Skeletal muscle tissue (tissue), 4 donors: ENCODE results near the gene AK9. TPM values are rescaled to one million over a fixed set of nuclear protein-coding genes. Genes with fewer than 3 reads are reported as not detected.

Source experiments
- H3K27ac ChIP-seq: one replicate; pipeline ENCODE4 v1.7.0; 2013; ENCODE audit warnings: mild to moderate bottlenecking, low read depth, low read length, inconsistent platforms
- H3K27me3 ChIP-seq, 3 donors: one replicate each; pipeline ENCODE4 v1.7.0; 2013; ENCODE audit warnings: low read length in 3 of 3; ENCODE audit not compliant: control insufficient read depth in 3 of 3, insufficient read depth in 3 of 3
- H3K36me3 ChIP-seq, 3 donors: one replicate each; pipeline ENCODE4 v1.7.0; 2013; ENCODE audit warnings: low read length in 3 of 3; ENCODE audit not compliant: control insufficient read depth in 3 of 3, insufficient read depth in 3 of 3
- H3K4me1 ChIP-seq, 3 donors: one replicate each; pipeline ENCODE4 v1.7.0; 2013; ENCODE audit warnings: low read length in 3 of 3, mild to moderate bottlenecking in 3 of 3; ENCODE audit not compliant: control insufficient read depth in 3 of 3, insufficient read depth in 3 of 3
- H3K4me3 ChIP-seq, 3 donors: one replicate each; pipeline ENCODE4 v1.7.0; 2013; ENCODE audit warnings: low read length in 3 of 3
- H3K9ac ChIP-seq, 3 donors: one replicate each; pipeline ENCODE4 v1.7.0; 2013; ENCODE audit warnings: low read length in 3 of 3, mild to moderate bottlenecking in 3 of 3, moderate library complexity in 2 of 3, low read depth in 1 of 3
- H3K9me3 ChIP-seq, 3 donors: one replicate each; pipeline ENCODE4 v1.7.0; 2013; ENCODE audit warnings: low read length in 3 of 3; ENCODE audit not compliant: control insufficient read depth in 3 of 3
- total RNA-seq: library from RNA; depleted of rRNA; stranded (reverse); fragments of >200 nt; gene quantifications from one replicate; pipeline ENCODE4 v1.2.3, GENCODE V29; 2014
- donor health status: Osteomylitis.

The AK9 gene
- total RNA-seq, 1 donor from 2014 or later: 14.1 TPM

DNA sequence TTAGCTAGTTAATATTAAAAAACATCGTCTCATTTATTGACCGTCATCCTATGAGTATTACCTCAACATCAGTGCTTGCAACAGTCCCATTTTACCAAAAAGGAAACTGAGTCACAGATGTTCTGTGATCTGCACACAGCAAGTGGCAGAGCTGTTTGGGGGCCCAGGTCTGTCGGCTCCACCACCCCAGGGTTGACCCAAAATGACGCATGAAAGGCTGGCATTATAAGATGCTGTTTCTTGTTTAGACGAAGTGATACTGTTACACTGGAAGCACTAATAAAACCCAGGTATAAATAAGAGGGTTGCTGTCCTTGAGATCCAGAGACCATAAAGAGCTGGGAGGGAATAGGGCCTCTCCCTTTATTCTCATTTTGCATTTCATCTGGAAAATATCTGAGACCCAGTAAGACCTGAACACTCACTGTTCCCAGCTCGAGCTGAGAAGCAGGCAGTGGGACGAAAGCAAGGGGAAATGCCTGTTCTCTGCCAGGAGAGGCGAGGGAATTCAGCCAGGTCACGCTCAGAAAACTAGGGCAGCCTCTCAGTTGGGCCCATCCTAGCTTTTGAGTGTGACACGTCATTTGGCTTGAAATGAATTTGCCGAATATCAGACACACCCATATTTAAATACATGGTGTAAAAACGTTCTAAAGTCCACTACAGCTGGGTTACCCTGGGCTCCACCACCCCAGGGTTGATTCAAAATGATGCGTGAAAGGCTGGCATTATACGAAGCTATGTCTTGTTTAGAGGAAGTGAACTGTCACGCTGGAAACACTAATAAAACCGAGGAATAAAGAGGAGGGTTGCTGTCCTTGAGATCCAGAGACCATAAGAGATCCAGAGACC lies 234.1 kb downstream of the AK9 start:
- Histone ChIP-seq H3K4me3 (peak overlapping the region; percentile 71 to 92 (median 86)), H3K27me3 (no peaks in the 10 kb centered on the region), H3K9ac (peak overlapping the region in 2 of 3 donors; percentile 75 to 78), H3K9me3 (no peaks in the 10 kb centered on the region), H3K4me1 (peaks cover 26 to 45% (median 29%) of the 10 kb centered on the region in 3 donors), H3K27ac (peak overlapping the region; percentile 63), H3K36me3 (peaks cover 0 to 5% (median 2%) of the 10 kb centered on the region in 3 donors)

GRCh38 chr6:109456111-109456583 lies 234.9 kb downstream of the AK9 start:
- Histone ChIP-seq H3K27me3 (no peaks in the 10 kb centered on the region), H3K9ac (peak overlapping the region; percentile 61 to 78 (median 75)), H3K4me3 (peak overlapping the region; percentile 71 to 92 (median 86)), H3K4me1 (peaks cover 26 to 45% (median 29%) of the 10 kb centered on the region in 3 donors), H3K9me3 (no peaks in the 10 kb centered on the region), H3K36me3 (peaks cover 0 to 6% (median 4%) of the 10 kb centered on the region in 3 donors), H3K27ac (peak overlapping the region; percentile 63)

- peaks cover 0 to 6% (median 4%) of the 10 kb centered on the region in 3 donors for H3K36me3 ChIP-seq
- no peaks in the 10 kb centered on the region for H3K27me3 ChIP-seq
- H3K9ac ChIP-seq: peak within 1 kb of the TSS; percentile 75 to 82 (median 77)
- peaks cover 26 to 45% (median 29%) of the 10 kb centered on the region in 3 donors for H3K4me1 ChIP-seq
- peak within 1 kb of the TSS; percentile 81 to 92 (median 86) for H3K4me3 ChIP-seq
- peak within 1 kb of the TSS; percentile 63 for H3K27ac ChIP-seq
- no peaks in the 10 kb centered on the region for H3K9me3 ChIP-seq
Observed at GRCh38 chr6:109455437-109456110, 235.4 kb downstream of the AK9 start, which contains the start of gene MICAL1. Gene MICAL1, minus strand, starts transcription at chr6:109455772. Its CDS starts 1,576 bp downstream, at chr6:109454196.

- H3K9ac ChIP-seq: peak overlapping the region; percentile 67 to 82 (median 77)
- peaks cover 26 to 45% (median 29%) of the 10 kb centered on the region in 3 donors for H3K4me1 ChIP-seq
- H3K9me3 ChIP-seq: no peaks in the 10 kb centered on the region
- H3K27ac ChIP-seq: peak overlapping the region; percentile 60
- no peaks in the 10 kb centered on the region for H3K27me3 ChIP-seq
- H3K4me3 ChIP-seq: peak overlapping the region; percentile 81 to 92 (median 86)
- peaks cover 0 to 6% (median 4%) of the 10 kb centered on the region in 3 donors for H3K36me3 ChIP-seq
Observed at GRCh38 chr6:109454496-109455436, 236.2 kb downstream of the AK9 start.

- peaks cover 0 to 6% (median 4%) of the 10 kb centered on the region in 3 donors for H3K36me3 ChIP-seq
- H3K27ac ChIP-seq: no peak overlapping the region
- H3K9ac ChIP-seq: peak overlapping the region; percentile 1 to 45 (median 10)
- H3K27me3 ChIP-seq: no peaks in the 10 kb centered on the region
- no peaks in the 10 kb centered on the region for H3K9me3 ChIP-seq
- H3K4me3 ChIP-seq: peak overlapping the region; percentile 12 to 65 (median 64)
- peaks cover 26 to 44% (median 29%) of the 10 kb centered on the region in 3 donors for H3K4me1 ChIP-seq
Observed at GRCh38 chr6:109453594-109454495, 237.2 kb downstream of the AK9 start.

DNA sequence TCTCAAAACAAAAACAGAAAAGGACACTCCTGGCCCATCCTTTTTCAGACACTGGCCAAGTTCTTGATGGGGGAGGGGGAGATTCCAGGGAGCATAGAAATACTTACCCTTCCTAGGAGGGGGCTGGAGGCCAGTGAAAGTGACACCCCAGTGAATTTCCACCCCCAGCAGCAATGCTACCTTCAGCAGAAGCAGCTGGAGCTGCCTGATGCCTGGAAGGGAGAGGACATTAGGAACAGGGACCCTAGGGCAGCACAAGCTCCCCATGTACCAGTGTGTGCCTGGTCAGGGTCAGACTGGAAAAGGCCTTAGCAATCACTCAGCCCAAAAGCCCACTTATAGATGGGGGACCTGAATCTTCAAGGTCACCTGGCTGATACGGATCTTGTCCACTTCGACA lies 237.8 kb downstream of the AK9 start:
- Histone ChIP-seq H3K36me3 (peaks cover 0 to 6% (median 4%) of the 10 kb centered on the region in 3 donors), H3K27me3 (no peaks in the 10 kb centered on the region), H3K4me1 (peaks cover 26 to 37% (median 29%) of the 10 kb centered on the region in 3 donors), H3K4me3 (no peak overlapping the region), H3K9ac (no peak overlapping the region), H3K9me3 (no peaks in the 10 kb centered on the region), H3K27ac (no peak overlapping the region)

GRCh38 chr6:109452181-109452580 lies 238.8 kb downstream of the AK9 start:
- peaks cover 21 to 30% (median 26%) of the 10 kb centered on the region in 3 donors for H3K4me1 ChIP-seq
- peaks cover 0 to 6% (median 4%) of the 10 kb centered on the region in 3 donors for H3K36me3 ChIP-seq
- no peaks in the 10 kb centered on the region for H3K27me3 ChIP-seq
- H3K9ac ChIP-seq: no peak overlapping the region
- no peak overlapping the region for H3K4me3 ChIP-seq
- H3K9me3 ChIP-seq: no peaks in the 10 kb centered on the region
- H3K27ac ChIP-seq: no peak overlapping the region

GRCh38 chr6:109451376-109451775 lies 239.6 kb downstream of the AK9 start:
- Histone ChIP-seq H3K9me3 (no peaks in the 10 kb centered on the region), H3K4me1 (peaks cover 13 to 22% (median 18%) of the 10 kb centered on the region in 3 donors), H3K9ac (no peak overlapping the region), H3K36me3 (peaks cover 4 to 9% (median 4%) of the 10 kb centered on the region in 3 donors), H3K27ac (no peak overlapping the region), H3K4me3 (no peak overlapping the region), H3K27me3 (no peaks in the 10 kb centered on the region)
